Ascending aorta (tissue), 2 donors: ENCODE results near the gene CDC37L1. TPM values are rescaled to one million over a fixed set of nuclear protein-coding genes. Genes with fewer than 3 reads are reported as not detected.

Experiments used
- DNase-seq, 2 donors: peaks; one replicate each; pipeline ENCODE4 v3.0.0-alpha.2; 2019; ENCODE audit warnings: low spot score in 2 of 2
- H3K27ac ChIP-seq, 2 donors: fragments of 200-600 bp; sonication (generic); one replicate each; pipeline ENCODE4 v1.5.1; 2016 to 2017; ENCODE audit warnings: mild to moderate bottlenecking in 1 of 2
- H3K27me3 ChIP-seq: fragments of 200-600 bp; sonication (generic); one replicate; pipeline ENCODE4 v1.5.1; 2017
- H3K36me3 ChIP-seq, 2 donors: fragments of 200-600 bp; sonication (generic); one replicate each; pipeline ENCODE4 v1.5.1; 2016
- H3K4me1 ChIP-seq, 2 donors: fragments of 200-600 bp; sonication (generic); one replicate each; pipeline ENCODE4 v1.5.1; 2016 to 2017; ENCODE audit warnings: mild to moderate bottlenecking in 1 of 2
- H3K4me3 ChIP-seq, 2 donors: fragments of 200-600 bp; sonication (generic); one replicate each; pipeline ENCODE4 v1.5.1; 2016 to 2017; ENCODE audit warnings: mild to moderate bottlenecking in 1 of 2
- H3K9me3 ChIP-seq, 2 donors: fragments of 200-600 bp; sonication (generic); one replicate each; pipeline ENCODE4 v1.5.1; 2016
- intact Hi-C: fragments of 100-400 bp; cut with DNase I; formaldehyde crosslinking; loops from one replicate; pipeline ENCODE4 v1.15.1; 2023
- total RNA-seq: library from RNA; depleted of rRNA; stranded (reverse); fragments of >200 nt; gene quantifications from one replicate; pipeline ENCODE4 v1.1.0, GENCODE V29; 2016
- TF ChIP-seq, protein P1 (sequence below), 3 experiments: fragments of 200-600 bp in 2 of 3; fragments of 450-650 bp in 1 of 3; sonication (generic) in 2 of 3; IDR thresholded peaks; one replicate each; pipeline ENCODE4 v1.5.1; 2016 to 2019; ENCODE audit warnings: antibody characterized with exemption in 3 of 3, mild to moderate bottlenecking in 1 of 3, moderate library complexity in 1 of 3

CDC37L1 gene
- total RNA-seq, 1 donor from 2014 or later: 17.2 TPM

DNA sequence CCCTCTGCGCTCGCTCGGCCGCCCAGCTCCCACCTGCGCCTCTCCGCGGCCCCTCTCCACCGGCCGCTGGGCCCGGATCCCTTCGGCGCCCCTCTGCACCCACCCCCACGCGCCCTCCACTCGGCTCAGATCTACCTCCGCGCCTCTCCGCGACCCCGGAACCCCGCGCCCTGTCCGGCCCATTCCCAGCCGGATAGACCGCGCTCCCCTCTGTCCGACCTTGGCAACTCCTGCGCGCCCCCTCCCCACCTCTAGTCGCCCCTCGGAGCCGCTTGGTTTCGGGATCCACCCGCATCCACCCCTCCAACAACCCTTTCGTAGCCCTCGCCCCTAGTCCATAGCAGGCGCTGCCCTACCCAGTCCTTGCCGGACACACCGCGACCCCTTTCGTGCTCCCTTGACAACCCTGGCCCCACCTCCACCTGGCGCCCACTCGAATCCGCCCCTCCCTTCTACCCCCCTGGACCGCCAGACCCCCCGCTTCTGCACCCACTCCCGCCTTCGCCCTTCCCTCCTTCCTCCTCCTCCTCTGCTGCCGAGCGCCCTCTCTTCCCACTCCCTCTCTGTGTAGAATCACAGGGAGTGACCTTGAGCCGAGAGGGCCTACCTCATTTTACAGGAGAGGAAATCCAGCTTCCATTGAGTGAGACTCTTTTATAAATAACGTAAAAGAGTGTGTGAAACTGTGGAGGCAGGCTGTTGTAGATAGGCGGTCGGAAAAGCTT is 62.2 kb downstream of the CDC37L1 start:
- DNase-seq: peak in 1 of 2 donors; percentile 68

DNA sequence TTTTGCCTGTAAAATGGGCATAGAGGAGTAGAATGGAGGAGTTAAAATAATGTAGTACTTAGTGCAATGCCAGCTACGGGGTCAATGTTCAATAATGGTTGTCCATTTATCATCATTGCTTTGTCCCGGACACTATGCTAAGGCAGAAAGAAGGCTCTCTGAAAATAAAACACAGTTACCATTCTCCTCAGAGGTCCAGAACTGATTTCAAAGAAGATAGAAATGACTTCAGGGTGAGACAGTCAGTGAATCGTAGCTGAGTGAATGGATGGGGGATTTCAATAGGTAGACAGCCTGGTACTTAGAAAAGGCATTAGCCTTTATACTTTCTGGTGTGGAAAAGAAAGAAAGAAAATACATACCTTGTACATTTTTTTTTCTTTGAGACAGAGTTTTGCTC is 62.9 kb downstream of the CDC37L1 start:
- H3K4me3 ChIP-seq: peak overlapping the region in 1 of 2 donors; percentile 76
- no peak for DNase-seq
- intact Hi-C loops: loop anchor here (5.0 kb wide), 2 partner anchors 140 to 695 kb away; partner anchors contain the start of gene PLGRKT
- TF ChIP-seq, protein P1, sequence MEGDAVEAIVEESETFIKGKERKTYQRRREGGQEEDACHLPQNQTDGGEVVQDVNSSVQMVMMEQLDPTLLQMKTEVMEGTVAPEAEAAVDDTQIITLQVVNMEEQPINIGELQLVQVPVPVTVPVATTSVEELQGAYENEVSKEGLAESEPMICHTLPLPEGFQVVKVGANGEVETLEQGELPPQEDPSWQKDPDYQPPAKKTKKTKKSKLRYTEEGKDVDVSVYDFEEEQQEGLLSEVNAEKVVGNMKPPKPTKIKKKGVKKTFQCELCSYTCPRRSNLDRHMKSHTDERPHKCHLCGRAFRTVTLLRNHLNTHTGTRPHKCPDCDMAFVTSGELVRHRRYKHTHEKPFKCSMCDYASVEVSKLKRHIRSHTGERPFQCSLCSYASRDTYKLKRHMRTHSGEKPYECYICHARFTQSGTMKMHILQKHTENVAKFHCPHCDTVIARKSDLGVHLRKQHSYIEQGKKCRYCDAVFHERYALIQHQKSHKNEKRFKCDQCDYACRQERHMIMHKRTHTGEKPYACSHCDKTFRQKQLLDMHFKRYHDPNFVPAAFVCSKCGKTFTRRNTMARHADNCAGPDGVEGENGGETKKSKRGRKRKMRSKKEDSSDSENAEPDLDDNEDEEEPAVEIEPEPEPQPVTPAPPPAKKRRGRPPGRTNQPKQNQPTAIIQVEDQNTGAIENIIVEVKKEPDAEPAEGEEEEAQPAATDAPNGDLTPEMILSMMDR (IDR thresholded peaks at IDR 0.05): no peak
- H3K27me3 ChIP-seq: no peaks in the 10 kb centered on the region
- peak overlapping the region; percentile 86 to 87 for H3K27ac ChIP-seq
- no peaks in the 10 kb centered on the region for H3K36me3 ChIP-seq
- peaks cover 3 to 17% of the 10 kb centered on the region in 2 donors for H3K4me1 ChIP-seq
- H3K9me3 ChIP-seq: no peaks in the 10 kb centered on the region

More for the DNA sequence above, 62.2 kb downstream of the CDC37L1 start:
- intact Hi-C loops: loop anchor here (1.0 to 5.0 kb wide), 5 partner anchors 61 to 1215 kb away; partner anchors contain the start of genes PLGRKT, PLPP6 and RFX3
- peak overlapping the region; percentile 76 to 88 for H3K4me3 ChIP-seq
- no peaks in the 10 kb centered on the region for H3K27me3 ChIP-seq
- H3K27ac ChIP-seq: peak overlapping the region; percentile 86 to 87
- H3K36me3 ChIP-seq: no peaks in the 10 kb centered on the region
- TF ChIP-seq, protein P1 (IDR thresholded peaks at IDR 0.05): no peak
- H3K4me1 ChIP-seq: peaks cover 3 to 17% of the 10 kb centered on the region in 2 donors
- no peaks in the 10 kb centered on the region for H3K9me3 ChIP-seq

DNA sequence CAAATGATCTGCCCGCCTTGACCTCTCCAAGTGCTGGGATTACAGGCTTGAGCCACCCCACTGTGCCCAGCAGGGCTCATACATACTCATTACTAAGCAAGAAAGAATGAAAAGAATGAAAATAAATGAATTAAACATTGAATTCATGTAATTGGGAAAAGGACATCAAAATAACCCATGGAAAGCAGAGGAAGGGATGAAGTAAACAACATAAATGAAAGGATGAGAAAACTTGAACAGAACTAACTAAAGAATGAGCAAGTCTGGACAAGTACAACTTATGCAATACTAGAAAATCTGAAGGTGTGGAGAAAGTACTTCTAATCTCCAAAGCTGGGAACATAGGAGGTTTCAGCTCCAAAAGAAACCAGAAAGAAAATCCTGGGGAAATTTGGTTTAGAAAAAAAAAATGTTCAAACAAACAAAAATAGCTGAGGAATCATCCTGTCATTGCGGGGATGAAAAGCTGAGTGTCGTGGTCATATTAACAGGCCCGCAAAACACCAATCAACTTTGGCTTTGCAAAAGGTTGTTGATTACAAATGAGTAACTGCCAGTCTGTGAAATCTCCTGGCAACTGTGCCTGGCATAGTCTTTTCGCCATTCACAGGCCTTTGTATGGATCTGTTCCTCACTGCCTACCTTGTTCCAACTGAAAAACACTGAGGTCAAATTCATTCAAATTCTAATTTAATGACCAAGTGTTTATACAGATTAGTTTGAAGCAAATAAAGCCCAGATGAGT is 63.9 kb downstream of the CDC37L1 start:
- TF ChIP-seq, protein P1 (IDR thresholded peaks at IDR 0.05): no peak
- no peaks in the 10 kb centered on the region for H3K9me3 ChIP-seq
- DNase-seq: no peak

DNA sequence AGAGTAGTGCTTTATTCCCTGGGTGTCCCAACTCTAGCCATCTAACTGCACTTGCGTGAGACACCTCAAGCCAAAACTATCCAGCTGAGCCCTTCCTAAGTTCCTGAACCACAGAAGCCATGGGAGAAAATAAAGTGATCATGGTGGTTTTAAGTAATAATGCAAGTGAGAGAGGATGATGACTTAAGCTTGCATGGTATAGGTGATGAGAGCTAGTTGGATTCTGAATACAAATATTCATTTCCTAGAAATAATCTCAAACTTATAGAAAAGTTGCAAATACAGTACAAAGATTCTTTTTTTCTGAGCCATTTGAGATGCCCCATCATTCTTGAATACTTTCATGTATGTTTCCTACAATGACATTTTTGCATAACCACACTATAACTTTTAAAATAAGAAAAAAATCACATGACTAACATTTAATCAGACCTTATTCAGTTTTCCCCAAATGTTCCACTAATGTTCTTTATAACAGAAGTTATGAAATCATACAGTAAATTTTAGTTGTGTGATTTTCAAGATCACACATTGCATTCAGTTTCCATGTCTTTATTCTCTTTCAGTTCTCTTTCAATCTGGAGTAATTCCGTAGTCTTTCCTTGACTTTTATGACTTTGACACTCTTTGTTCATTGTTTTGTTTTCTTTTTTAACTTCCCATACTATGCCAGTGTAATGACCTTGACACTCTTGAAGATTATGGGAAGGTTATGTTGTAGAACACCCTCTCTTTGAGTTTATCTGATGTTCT is 67.1 kb downstream of the CDC37L1 start:
- H3K27me3 ChIP-seq: no peaks in the 10 kb centered on the region
- H3K4me3 ChIP-seq: no peak overlapping the region
- intact Hi-C loops: no loop called here
- H3K27ac ChIP-seq: no peak overlapping the region
- DNase-seq: no peak
- no peaks in the 10 kb centered on the region for H3K9me3 ChIP-seq
- H3K4me1 ChIP-seq: no peaks in the 10 kb centered on the region
- TF ChIP-seq, protein P1 (IDR thresholded peaks at IDR 0.05): no peak
- H3K36me3 ChIP-seq: no peaks in the 10 kb centered on the region

More for the DNA sequence above, 63.9 kb downstream of the CDC37L1 start:
- peak overlapping the region in 1 of 2 donors; percentile 12 for H3K27ac ChIP-seq
- H3K36me3 ChIP-seq: no peaks in the 10 kb centered on the region
- H3K4me3 ChIP-seq: no peak overlapping the region
- no peaks in the 10 kb centered on the region for H3K27me3 ChIP-seq
- H3K4me1 ChIP-seq: peaks cover 3 to 15% of the 10 kb centered on the region in 2 donors
- intact Hi-C loops: loop anchor here (5.0 kb wide), 2 partner anchors 141 to 694 kb away; partner anchors contain the start of gene PLGRKT

DNA sequence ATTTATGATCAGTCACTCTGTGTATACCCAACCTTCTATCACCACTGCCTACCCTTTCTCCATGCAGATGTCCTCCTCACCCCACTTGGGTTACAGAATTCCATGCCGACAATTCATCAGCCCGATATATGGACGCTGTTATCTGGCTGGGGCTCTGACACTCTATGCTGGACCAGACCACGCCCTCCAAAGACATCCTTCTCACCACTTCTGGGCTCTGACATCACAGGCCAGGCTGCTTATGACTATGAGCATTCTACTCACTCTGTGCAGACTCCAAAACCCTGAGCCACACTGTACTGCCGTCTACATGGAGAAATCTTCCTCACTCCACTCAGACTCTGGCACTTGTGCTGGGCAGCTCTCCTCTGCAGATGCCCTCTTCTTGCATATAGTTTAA is 69.2 kb downstream of the CDC37L1 start:
- Histone ChIP-seq H3K27ac (no peak overlapping the region), H3K9me3 (no peaks in the 10 kb centered on the region), H3K36me3 (no peaks in the 10 kb centered on the region), H3K27me3 (no peaks in the 10 kb centered on the region), H3K4me1 (no peaks in the 10 kb centered on the region), H3K4me3 (no peak overlapping the region)
- TF ChIP-seq, protein P1 (IDR thresholded peaks at IDR 0.05): no peak
- no peak for DNase-seq
- intact Hi-C loops: no loop called here
